Measurements from ENCODE around the gene WWOX.

GRCh38 chr16:78984324-78984723 is 884.9 kb downstream of the WWOX start:
- TF ChIP-seq, protein P1, sequence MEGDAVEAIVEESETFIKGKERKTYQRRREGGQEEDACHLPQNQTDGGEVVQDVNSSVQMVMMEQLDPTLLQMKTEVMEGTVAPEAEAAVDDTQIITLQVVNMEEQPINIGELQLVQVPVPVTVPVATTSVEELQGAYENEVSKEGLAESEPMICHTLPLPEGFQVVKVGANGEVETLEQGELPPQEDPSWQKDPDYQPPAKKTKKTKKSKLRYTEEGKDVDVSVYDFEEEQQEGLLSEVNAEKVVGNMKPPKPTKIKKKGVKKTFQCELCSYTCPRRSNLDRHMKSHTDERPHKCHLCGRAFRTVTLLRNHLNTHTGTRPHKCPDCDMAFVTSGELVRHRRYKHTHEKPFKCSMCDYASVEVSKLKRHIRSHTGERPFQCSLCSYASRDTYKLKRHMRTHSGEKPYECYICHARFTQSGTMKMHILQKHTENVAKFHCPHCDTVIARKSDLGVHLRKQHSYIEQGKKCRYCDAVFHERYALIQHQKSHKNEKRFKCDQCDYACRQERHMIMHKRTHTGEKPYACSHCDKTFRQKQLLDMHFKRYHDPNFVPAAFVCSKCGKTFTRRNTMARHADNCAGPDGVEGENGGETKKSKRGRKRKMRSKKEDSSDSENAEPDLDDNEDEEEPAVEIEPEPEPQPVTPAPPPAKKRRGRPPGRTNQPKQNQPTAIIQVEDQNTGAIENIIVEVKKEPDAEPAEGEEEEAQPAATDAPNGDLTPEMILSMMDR (conservative IDR thresholded peaks at IDR 0.05 in 1 of 2, IDR thresholded peaks at IDR 0.05 in 1 of 2; ENCODE audit: extremely low read depth in 1 of 2, insufficient read depth in 1 of 2, low read depth in 1 of 2, low read length in 2 of 2), result no peak
- TF ChIP-seq EZH2 (IDR thresholded peaks at IDR 0.05; ENCODE audit: borderline replicate concordance, low read length), result no peak

Measured in mammary epithelial cell (primary cell).